GM21576 (cell line): ENCODE measurements around the gene SP140.
A peak's percentile ranks its signal among the peaks of the same experiment; 100 is the strongest.
"Not testable (repeated sequence)": the region's sequence is repeated elsewhere in the genome, so short reads cannot be mapped to it uniquely, and the experiment has no call there.

Experiments used
- ATAC-seq: cut with Tn5 transposase; IDR thresholded peaks from one replicate; pipeline ENCODE4 v1.9.1; 2021; ENCODE audit warnings: mild to moderate bottlenecking, moderate library complexity; ENCODE audit not compliant: unreplicated experiment

SP140 gene

GRCh38 chr2:230225486-230225885 lies at the start of gene SP140:
Gene SP140, plus strand, starts transcription at chr2:230225736. Its CDS starts 109 bp downstream, at chr2:230225845.
- peak; percentile 73 for ATAC-seq

- no peak for ATAC-seq
Observed at GRCh38 chr2:230176996-230177395, 48.5 kb upstream of the SP140 start.

- no peak for ATAC-seq
Observed at GRCh38 chr2:230178546-230179485, 46.7 kb upstream of the SP140 start.

- ATAC-seq = no peak
Observed at GRCh38 chr2:230179907-230180306, 45.6 kb upstream of the SP140 start.

GRCh38 chr2:230181195-230181594 lies 44.3 kb upstream of the SP140 start:
- ATAC-seq = no peak

- no peak for ATAC-seq
Observed at GRCh38 chr2:230184727-230185578, 40.6 kb upstream of the SP140 start.

- ATAC-seq = peak; percentile 45
Observed at GRCh38 chr2:230202430-230203109, 23.0 kb upstream of the SP140 start.

- peak; percentile 62 for ATAC-seq
Observed at GRCh38 chr2:230203110-230203676, 22.3 kb upstream of the SP140 start.

- ATAC-seq = peak; percentile 39
Observed at GRCh38 chr2:230205034-230205433, 20.5 kb upstream of the SP140 start.

GRCh38 chr2:230205721-230206120 lies 19.8 kb upstream of the SP140 start:
- no peak for ATAC-seq

- no peak for ATAC-seq
Observed at GRCh38 chr2:230208576-230208975, 17.0 kb upstream of the SP140 start.

- peak; percentile 42 for ATAC-seq
Observed at GRCh38 chr2:230209422-230210051, 16.0 kb upstream of the SP140 start.

GRCh38 chr2:230216489-230216888 lies 9.0 kb upstream of the SP140 start:
- no peak for ATAC-seq

GRCh38 chr2:230217424-230217823 lies 8.1 kb upstream of the SP140 start:
- no peak for ATAC-seq

GRCh38 chr2:230218421-230218820 lies 7.1 kb upstream of the SP140 start:
- ATAC-seq = no peak

GRCh38 chr2:230219419-230220331 lies 5.9 kb upstream of the SP140 start, which contains the start of gene SP110:
Gene SP110, minus strand, starts transcription at chr2:230219984. Its CDS starts 3,057 bp downstream, at chr2:230216927.
- peak; percentile 78 for ATAC-seq

GRCh38 chr2:230220347-230220969 lies 5.1 kb upstream of the SP140 start:
- no peak for ATAC-seq

GRCh38 chr2:230221493-230221892 lies 4.0 kb upstream of the SP140 start:
- ATAC-seq = no peak

- not testable (repeated sequence) for ATAC-seq
Observed at GRCh38 chr2:230222829-230223228, 2.7 kb upstream of the SP140 start.
